NCI-H2107 treated with DMSO at 0.1 percent for 48 hours (cell line): ENCODE measurements around the gene ORC4.
"Not testable (repeated sequence)": the region's sequence is repeated elsewhere in the genome, so short reads cannot be mapped to it uniquely, and the experiment has no call there.

ENCODE experiments used
- DNase-seq: peaks from one replicate; lab custom pipeline; 2025; ENCODE audit not compliant: unreplicated experiment; lab: John Stamatoyannopoulos, UW

Gene ORC4

GRCh38 chr2:148021059-148021861, 723 bp upstream of the ORC4 start, which contains the start of gene MBD5:
Gene MBD5 (plus strand): TSS chr2:148021091.
- DNase-seq, result peak; percentile 30

GRCh38 chr2:148014616-148015015, 5.9 kb downstream of the ORC4 start:
- no peak for DNase-seq

- DNase-seq, result no peak
Measured at GRCh38 chr2:148013876-148014275, 6.7 kb downstream of the ORC4 start.

- DNase-seq, result not testable (repeated sequence)
Measured at GRCh38 chr2:148008411-148008810, 12.1 kb downstream of the ORC4 start.

- DNase-seq, result no peak
Measured at GRCh38 chr2:148007219-148007900, 13.2 kb downstream of the ORC4 start.

- no peak for DNase-seq
Measured at GRCh38 chr2:148006249-148007007, 14.1 kb downstream of the ORC4 start.

- DNase-seq, result not testable (repeated sequence)
Measured at GRCh38 chr2:148002420-148002819, 18.1 kb downstream of the ORC4 start.

GRCh38 chr2:148000095-148000494, 20.4 kb downstream of the ORC4 start:
- no peak for DNase-seq

GRCh38 chr2:147999126-147999525, 21.4 kb downstream of the ORC4 start:
- no peak for DNase-seq

GRCh38 chr2:147998203-147998602, 22.3 kb downstream of the ORC4 start:
- no peak for DNase-seq

GRCh38 chr2:147996828-147997227, 23.7 kb downstream of the ORC4 start:
- DNase-seq, result no peak

- DNase-seq, result not testable (repeated sequence)
Measured at GRCh38 chr2:147994965-147995364, 25.6 kb downstream of the ORC4 start.

- DNase-seq, result peak; percentile 10
Measured at GRCh38 chr2:147989809-147990403, 30.6 kb downstream of the ORC4 start.

- DNase-seq, result no peak
Measured at GRCh38 chr2:147989102-147989501, 31.4 kb downstream of the ORC4 start.

GRCh38 chr2:147980940-147981528, 39.5 kb downstream of the ORC4 start:
- DNase-seq, result no peak

- no peak for DNase-seq
Measured at GRCh38 chr2:147977679-147978078, 42.9 kb downstream of the ORC4 start.

- DNase-seq, result no peak
Measured at GRCh38 chr2:147976102-147976501, 44.4 kb downstream of the ORC4 start.

GRCh38 chr2:147968571-147968970, 52.0 kb downstream of the ORC4 start:
- DNase-seq, result no peak

GRCh38 chr2:147952118-147952517, 68.4 kb downstream of the ORC4 start:
- no peak for DNase-seq

GRCh38 chr2:147945660-147946059, 74.9 kb downstream of the ORC4 start:
- DNase-seq, result no peak

GRCh38 chr2:147939313-147939712, 81.2 kb downstream of the ORC4 start:
- no peak for DNase-seq
